HUES48 (cell line): ENCODE data around the gene GDF3.
A peak's percentile ranks its signal among the peaks of the same experiment; 100 is the strongest.
"Not testable (repeated sequence)": the region's sequence is repeated elsewhere in the genome, so short reads cannot be mapped to it uniquely, and the experiment has no call there.

Experiments used
- H3K27ac ChIP-seq: one replicate; pipeline ENCODE4 v1.7.0; 2013; ENCODE audit warnings: low read depth, low read length, inconsistent platforms
- H3K27me3 ChIP-seq: 2 replicates; pipeline ENCODE4 v1.6.1; 2013; ENCODE audit warnings: mild to moderate bottlenecking, low read length; ENCODE audit not compliant: control insufficient read depth, insufficient read depth
- H3K36me3 ChIP-seq: 2 replicates; pipeline ENCODE4 v1.6.1; 2013; ENCODE audit warnings: low read length; ENCODE audit not compliant: control insufficient read depth, insufficient read depth
- H3K4me1 ChIP-seq: 2 replicates; pipeline ENCODE4 v1.6.1; 2013; ENCODE audit warnings: mild to moderate bottlenecking, low read length; ENCODE audit not compliant: control insufficient read depth, insufficient read depth
- H3K4me3 ChIP-seq: 2 replicates; pipeline ENCODE4 v1.5.1; 2013; ENCODE audit warnings: mild to moderate bottlenecking, low read depth, low read length
- H3K9ac ChIP-seq: 2 replicates; pipeline ENCODE4 v1.6.1; 2013; ENCODE audit warnings: mild to moderate bottlenecking, low read depth, low read length, moderate library complexity
- H3K9me3 ChIP-seq: 2 replicates; pipeline ENCODE4 v1.6.1; 2013; ENCODE audit warnings: low read length; ENCODE audit not compliant: control insufficient read depth, insufficient read depth

The GDF3 gene

GRCh38 chr12:7695566-7696197 lies at the start of gene GDF3:
Gene GDF3 (minus strand): TSS chr12:7695775. CDS start chr12:7695728, 47 bp downstream.
- H3K27me3 ChIP-seq = no peaks in the 10 kb centered on the region
- H3K4me1 ChIP-seq = peaks cover 23% of the 10 kb centered on the region
- no peaks in the 10 kb centered on the region for H3K9me3 ChIP-seq
- H3K36me3 ChIP-seq = no peaks in the 10 kb centered on the region
- H3K27ac ChIP-seq = peak within 1 kb of the TSS; percentile 90
- peak within 1 kb of the TSS; percentile 30; the same call in 1 of the 2 replicates for H3K9ac ChIP-seq
- H3K4me3 ChIP-seq = peak within 1 kb of the TSS; percentile 24

GRCh38 chr12:7732993-7733392 lies 37.4 kb upstream of the GDF3 start:
- H3K27me3 ChIP-seq = no peaks in the 10 kb centered on the region
- H3K4me3 ChIP-seq = no peak overlapping the region
- no peak overlapping the region for H3K27ac ChIP-seq
- 0 out of 2 replicates have a peak, but pooled peaks cover 9% of the 10 kb centered on the region for H3K4me1 ChIP-seq
- H3K36me3 ChIP-seq = no peaks in the 10 kb centered on the region
- H3K9me3 ChIP-seq = no peaks in the 10 kb centered on the region
- H3K9ac ChIP-seq = no peak overlapping the region

- H3K4me3 ChIP-seq = no peak overlapping the region
- no peak overlapping the region for H3K9ac ChIP-seq
- no peaks in the 10 kb centered on the region for H3K27me3 ChIP-seq
- H3K4me1 ChIP-seq = 0 out of 2 replicates have a peak, but pooled peaks cover 9% of the 10 kb centered on the region
- H3K36me3 ChIP-seq = no peaks in the 10 kb centered on the region
- no peak overlapping the region for H3K27ac ChIP-seq
- no peaks in the 10 kb centered on the region for H3K9me3 ChIP-seq
These were observed 35.9 kb upstream of the GDF3 start for GRCh38 chr12:7731486-7731885.

GRCh38 chr12:7730984-7731383 lies 35.4 kb upstream of the GDF3 start:
- H3K9me3 ChIP-seq, H3K36me3 ChIP-seq, H3K27ac ChIP-seq, H3K27me3 ChIP-seq, H3K4me1 ChIP-seq, H3K4me3 ChIP-seq, H3K9ac ChIP-seq: not testable (repeated sequence)

- Histone ChIP-seq H3K36me3 (no peaks in the 10 kb centered on the region), H3K9ac (no peak overlapping the region)
These were observed 34.2 kb upstream of the GDF3 start for GRCh38 chr12:7729746-7730145.

GRCh38 chr12:7723926-7724325 lies 28.4 kb upstream of the GDF3 start:
- H3K9ac ChIP-seq = no peak overlapping the region
- no peaks in the 10 kb centered on the region for H3K9me3 ChIP-seq
- H3K4me3 ChIP-seq = no peak overlapping the region

More at GRCh38 chr12:7729746-7730145, 34.2 kb upstream of the GDF3 start:
- Histone ChIP-seq H3K9me3 (no peaks in the 10 kb centered on the region), H3K4me3 (no peak overlapping the region), H3K4me1 (0 out of 2 replicates have a peak, but pooled peaks cover 9% of the 10 kb centered on the region), H3K27ac (no peak overlapping the region), H3K27me3 (no peaks in the 10 kb centered on the region)

GRCh38 chr12:7719946-7720730 lies 24.6 kb upstream of the GDF3 start:
- H3K4me3 ChIP-seq = no peak overlapping the region

More at GRCh38 chr12:7723926-7724325, 28.4 kb upstream of the GDF3 start:
- no peaks in the 10 kb centered on the region for H3K27me3 ChIP-seq
- no peaks in the 10 kb centered on the region for H3K4me1 ChIP-seq
- no peaks in the 10 kb centered on the region for H3K36me3 ChIP-seq
- H3K27ac ChIP-seq = no peak overlapping the region

GRCh38 chr12:7716381-7716780 lies 20.8 kb upstream of the GDF3 start:
- H3K4me1 ChIP-seq = peaks cover 6% of the 10 kb centered on the region

More at GRCh38 chr12:7719946-7720730, 24.6 kb upstream of the GDF3 start:
- no peak overlapping the region for H3K27ac ChIP-seq
- no peaks in the 10 kb centered on the region for H3K36me3 ChIP-seq
- no peaks in the 10 kb centered on the region for H3K27me3 ChIP-seq
- no peaks in the 10 kb centered on the region for H3K9me3 ChIP-seq
- H3K4me1 ChIP-seq = peaks cover 3% of the 10 kb centered on the region
- H3K9ac ChIP-seq = no peak overlapping the region

GRCh38 chr12:7712841-7713442 lies 17.4 kb upstream of the GDF3 start:
- Histone ChIP-seq H3K27ac (no peak overlapping the region), H3K4me1 (peaks cover 19% of the 10 kb centered on the region), H3K9me3 (no peaks in the 10 kb centered on the region), H3K27me3 (no peaks in the 10 kb centered on the region), H3K4me3 (no peak overlapping the region), H3K36me3 (no peaks in the 10 kb centered on the region), H3K9ac (no peak overlapping the region)

More at GRCh38 chr12:7716381-7716780, 20.8 kb upstream of the GDF3 start:
- Histone ChIP-seq H3K4me3 (no peak overlapping the region), H3K9ac (no peak overlapping the region), H3K27ac (no peak overlapping the region), H3K9me3 (no peaks in the 10 kb centered on the region), H3K36me3 (no peaks in the 10 kb centered on the region), H3K27me3 (no peaks in the 10 kb centered on the region)

GRCh38 chr12:7711133-7711532 lies 15.6 kb upstream of the GDF3 start, which contains the start of gene DPPA3:
Gene DPPA3 (plus strand): TSS chr12:7711433. CDS start chr12:7711571, 138 bp downstream.
- Histone ChIP-seq H3K4me1 (peaks cover 15% of the 10 kb centered on the region), H3K27ac (peak within 1 kb of the TSS; percentile 20), H3K36me3 (no peaks in the 10 kb centered on the region), H3K9me3 (no peaks in the 10 kb centered on the region), H3K27me3 (no peaks in the 10 kb centered on the region), H3K9ac (no peak within 1 kb of the TSS), H3K4me3 (no peak within 1 kb of the TSS)
